Upper lobe of left lung (tissue), 4 donors: Measurements from ENCODE around the gene TMEM62.

Experiments
- POLR2A ChIP-seq, 4 donors: fragments of 450-650 bp; IDR thresholded peaks; one replicate each; pipeline ENCODE4 v1.5.1; 2016 to 2017; ENCODE audit warnings: antibody characterized with exemption in 4 of 4, mild to moderate bottlenecking in 2 of 4
- TF ChIP-seq, protein P1 (sequence below), 6 experiments: fragments of 450-650 bp in 4 of 6; fragments of 200-600 bp in 2 of 6; sonication (generic) in 2 of 6; IDR thresholded peaks; one replicate each; pipeline ENCODE4 v1.5.1; 2016 to 2019; ENCODE audit warnings: antibody characterized with exemption in 6 of 6

DNA sequence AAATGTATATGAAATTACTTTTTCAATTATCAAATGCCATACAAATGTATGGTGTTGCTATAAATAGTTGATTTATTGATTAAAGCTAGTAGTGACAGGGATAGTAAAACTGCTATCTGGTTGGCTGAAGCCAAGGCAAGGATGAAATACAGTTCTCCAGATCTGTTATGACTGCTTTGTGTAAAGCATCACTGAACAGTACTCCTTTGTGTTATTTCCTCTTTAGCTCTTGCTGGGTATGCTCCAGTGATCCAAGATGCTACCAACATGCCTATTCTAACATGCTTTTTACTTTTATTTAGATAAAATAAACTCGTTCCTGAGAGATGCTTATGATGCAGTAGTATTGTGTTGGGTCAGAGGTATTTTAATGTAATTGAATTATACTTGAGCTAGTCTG lies 15.1 kb upstream of the TMEM62 start:
- no peak for TF ChIP-seq POLR2A (IDR thresholded peaks at IDR 0.05)
- TF ChIP-seq, protein P1, sequence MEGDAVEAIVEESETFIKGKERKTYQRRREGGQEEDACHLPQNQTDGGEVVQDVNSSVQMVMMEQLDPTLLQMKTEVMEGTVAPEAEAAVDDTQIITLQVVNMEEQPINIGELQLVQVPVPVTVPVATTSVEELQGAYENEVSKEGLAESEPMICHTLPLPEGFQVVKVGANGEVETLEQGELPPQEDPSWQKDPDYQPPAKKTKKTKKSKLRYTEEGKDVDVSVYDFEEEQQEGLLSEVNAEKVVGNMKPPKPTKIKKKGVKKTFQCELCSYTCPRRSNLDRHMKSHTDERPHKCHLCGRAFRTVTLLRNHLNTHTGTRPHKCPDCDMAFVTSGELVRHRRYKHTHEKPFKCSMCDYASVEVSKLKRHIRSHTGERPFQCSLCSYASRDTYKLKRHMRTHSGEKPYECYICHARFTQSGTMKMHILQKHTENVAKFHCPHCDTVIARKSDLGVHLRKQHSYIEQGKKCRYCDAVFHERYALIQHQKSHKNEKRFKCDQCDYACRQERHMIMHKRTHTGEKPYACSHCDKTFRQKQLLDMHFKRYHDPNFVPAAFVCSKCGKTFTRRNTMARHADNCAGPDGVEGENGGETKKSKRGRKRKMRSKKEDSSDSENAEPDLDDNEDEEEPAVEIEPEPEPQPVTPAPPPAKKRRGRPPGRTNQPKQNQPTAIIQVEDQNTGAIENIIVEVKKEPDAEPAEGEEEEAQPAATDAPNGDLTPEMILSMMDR (IDR thresholded peaks at IDR 0.05), result no peak
